AG09319 (cell line): ENCODE measurements around the gene ITGAE.

Experiments used
- DNase-seq: peaks from one replicate; pipeline ENCODE4 v3.0.0-alpha.2; 2010; ENCODE audit warnings: low read depth; ENCODE audit errors: extremely low read depth
- CTCF ChIP-seq: IDR thresholded peaks from 2 replicates; pipeline ENCODE4 v1.5.1; 2011; ENCODE audit warnings: low read depth, mild to moderate bottlenecking, inconsistent platforms, low read length, moderate library complexity

Gene ITGAE

DNA sequence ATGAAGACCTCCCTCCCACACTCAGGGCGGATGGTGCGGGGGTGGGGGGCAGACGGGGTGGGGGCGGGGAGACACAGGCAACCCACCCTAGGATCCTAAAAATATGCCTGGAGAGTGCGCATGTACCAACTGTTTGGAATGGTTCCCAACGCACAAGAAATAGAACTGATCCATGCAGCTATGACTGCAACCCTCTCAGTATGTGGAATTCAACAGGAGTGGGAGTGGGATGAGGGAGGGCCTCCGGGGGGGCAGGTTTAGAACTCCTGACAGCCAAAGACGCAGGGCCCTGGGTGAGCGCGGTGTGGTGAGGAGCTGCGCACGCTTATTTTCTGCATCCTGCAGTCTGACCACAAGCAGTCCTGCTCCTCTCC is 103.9 kb downstream of the ITGAE start:
- no peak for TF ChIP-seq CTCF

DNA sequence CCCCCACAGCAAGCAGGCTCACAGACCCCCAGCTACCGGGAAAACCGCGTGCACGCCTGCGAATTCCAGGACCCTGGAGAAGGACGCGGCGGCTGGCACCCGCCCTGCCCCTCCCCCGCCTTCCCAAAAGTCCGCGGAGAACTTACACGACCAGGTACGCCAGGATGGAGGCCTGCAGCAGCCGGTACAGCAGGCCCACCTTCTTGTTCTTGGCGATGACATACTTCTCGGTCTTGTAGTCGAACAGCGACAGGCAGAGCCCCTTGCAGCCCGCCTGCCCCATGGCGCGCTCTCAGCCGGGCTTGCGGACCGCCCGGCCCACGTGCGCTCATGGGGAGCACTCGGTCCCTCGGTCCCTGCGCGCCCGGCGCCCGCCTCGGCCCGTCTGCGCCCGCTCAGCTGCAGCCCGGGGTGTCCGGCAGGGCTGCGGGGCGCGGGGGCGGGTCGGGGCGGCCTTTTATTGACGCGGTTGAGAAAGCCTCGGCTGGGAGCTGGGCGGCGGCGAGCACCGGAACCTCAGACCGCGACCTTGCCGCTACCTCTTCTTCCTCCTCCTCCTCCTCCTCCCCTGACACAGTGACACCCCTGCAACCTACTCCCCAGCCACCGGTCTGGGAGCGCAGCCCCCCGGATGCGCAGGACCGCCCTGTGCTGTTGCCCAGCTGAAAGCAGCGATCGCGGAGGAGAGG is 105.1 kb downstream of the ITGAE start, which contains the start of gene P2RX5:
Gene P2RX5 (minus strand): TSS at position 433 of the 689 bp plus-strand sequence. CDS start 150 bp downstream, at position 283.
- TF ChIP-seq CTCF, result no peak
- no peak for DNase-seq

More for the DNA sequence above, 103.9 kb downstream of the ITGAE start:
- no peak for DNase-seq

GRCh38 chr17:3695129-3695722 is 105.8 kb downstream of the ITGAE start:
- DNase-seq, result no peak
- no peak for TF ChIP-seq CTCF

DNA sequence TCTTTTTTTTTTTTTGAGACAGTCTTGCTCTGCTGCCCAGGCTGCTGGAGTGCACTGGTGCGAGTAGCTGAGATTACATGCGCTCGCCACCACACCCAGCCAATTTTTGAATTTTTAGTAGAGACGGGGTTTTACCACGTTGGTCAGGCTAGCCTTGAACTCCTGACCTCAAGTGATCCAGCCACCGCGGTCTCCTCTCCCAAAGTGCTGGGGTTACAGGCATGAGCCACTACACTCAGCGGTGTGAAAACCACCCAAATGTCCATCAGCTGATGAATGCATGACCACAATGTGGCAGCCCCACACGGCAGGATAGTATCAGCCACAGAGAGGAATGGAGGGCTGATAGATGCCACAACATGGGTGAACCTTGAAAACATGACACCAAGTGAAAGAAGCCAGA is 107.2 kb downstream of the ITGAE start:
- no peak for DNase-seq
- TF ChIP-seq CTCF, result no peak

DNA sequence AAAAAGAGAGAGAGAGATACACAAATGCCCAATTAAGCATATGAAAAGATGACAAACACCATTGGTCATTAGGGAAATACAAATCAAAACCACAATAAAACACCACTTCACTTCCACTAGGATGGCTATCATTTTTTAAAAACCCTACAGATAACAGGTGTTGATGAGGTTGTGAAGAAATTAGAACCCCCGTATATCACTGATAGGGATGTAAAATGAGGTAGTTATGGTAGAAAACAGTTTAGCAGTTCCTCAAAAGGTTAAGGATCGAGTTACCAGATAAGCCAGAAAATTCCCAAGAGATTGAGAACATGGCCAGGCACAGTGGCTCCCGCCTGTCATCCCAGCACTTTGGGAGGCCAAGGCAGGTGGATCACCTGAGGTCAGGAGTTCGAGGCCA is 107.8 kb downstream of the ITGAE start:
- no peak for DNase-seq
- TF ChIP-seq CTCF, result no peak

- no peak; the same call in 1 of the 2 replicates for TF ChIP-seq CTCF
- DNase-seq, result no peak
Measured at GRCh38 chr17:3692346-3692745, 108.6 kb downstream of the ITGAE start.

DNA sequence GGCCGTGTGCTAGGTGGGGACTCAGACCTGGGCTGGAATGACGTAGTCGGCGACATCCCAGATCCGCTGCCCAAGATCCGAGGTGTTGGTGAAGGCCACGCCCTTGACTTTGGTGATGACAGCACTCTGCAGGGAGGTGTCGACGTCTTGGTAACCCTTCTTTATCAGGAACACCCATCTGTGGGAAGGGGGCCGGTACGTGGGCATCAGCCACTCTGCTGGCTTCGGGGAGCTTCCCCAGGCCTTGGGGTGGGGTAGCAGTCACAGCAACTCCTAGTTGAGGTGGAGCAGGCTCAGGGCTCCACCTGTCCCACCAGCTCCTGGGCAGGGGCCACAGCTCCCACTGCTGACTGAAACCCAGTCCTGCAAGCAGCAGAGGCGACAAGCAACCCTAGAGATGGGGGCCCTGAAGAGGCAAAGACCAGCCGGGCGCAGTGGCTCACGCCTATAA is 109.3 kb downstream of the ITGAE start:
- no peak for DNase-seq
- no peak for TF ChIP-seq CTCF
